HS-27A (cell line): ENCODE results near the gene PTCHD4.

Experiments
- DNase-seq: peaks from one replicate; pipeline ENCODE4 v3.0.0-alpha.2; 2012; ENCODE audit warnings: low read depth, missing footprints

Gene PTCHD4

DNA sequence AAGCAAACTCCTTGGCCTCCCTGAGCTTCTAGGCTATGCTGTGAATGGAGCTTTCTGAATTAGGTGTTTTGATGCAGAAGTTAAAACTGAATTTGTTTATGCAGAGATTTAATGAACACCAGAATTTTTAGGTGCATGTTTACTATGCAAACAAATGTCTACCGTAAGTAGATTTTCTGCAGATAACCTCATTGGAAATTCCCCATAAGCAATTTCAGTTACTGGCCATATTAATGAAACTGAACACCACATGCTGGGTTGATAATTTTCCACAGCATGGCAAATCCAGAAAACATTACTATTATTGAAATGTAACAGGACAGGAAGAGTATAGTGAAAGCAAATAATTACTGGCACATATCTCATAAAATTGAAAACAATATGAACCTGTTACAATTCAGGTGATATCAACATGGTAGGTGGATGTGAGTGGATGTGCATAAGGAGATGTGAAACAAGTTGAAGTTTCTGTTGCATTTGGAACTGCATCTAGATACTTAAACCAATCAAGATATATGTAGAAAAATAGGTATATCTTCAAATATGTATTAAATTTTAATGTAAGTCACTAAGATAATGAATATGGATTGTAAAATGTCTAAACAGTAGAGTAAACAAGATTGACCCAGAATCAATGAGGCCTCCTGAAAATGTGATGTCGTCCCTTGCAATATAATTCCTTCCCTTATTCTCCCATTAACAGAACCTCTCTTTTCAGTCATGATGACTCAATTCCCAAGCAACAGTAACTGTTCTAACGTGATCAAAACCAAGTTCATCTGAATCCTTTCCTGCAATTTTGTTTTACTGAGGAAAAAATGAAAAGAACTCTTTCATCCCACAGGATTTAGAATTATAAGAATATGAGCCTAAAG, 11.0 kb downstream of the PTCHD4 start:
- DNase-seq, result no peak

DNA sequence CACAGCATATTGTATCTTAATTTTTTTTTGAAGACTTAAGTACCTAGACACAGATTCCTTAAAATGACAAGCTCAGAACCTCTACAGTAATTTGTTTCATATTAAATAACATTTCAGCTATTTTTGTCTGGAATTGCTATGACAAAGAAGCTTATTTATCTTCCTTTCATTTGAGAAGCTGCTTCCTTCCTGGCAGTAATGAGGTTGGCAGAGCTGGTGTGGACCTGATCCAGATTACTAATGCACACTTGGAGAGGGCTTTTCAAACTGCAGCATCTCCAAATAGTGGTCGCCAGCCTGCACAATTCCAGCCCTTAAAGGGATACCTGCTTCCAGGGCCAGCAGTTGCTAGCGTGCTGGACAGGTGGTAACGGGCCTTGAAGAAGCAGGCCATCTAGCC, 12.1 kb downstream of the PTCHD4 start:
- DNase-seq, result no peak

DNA sequence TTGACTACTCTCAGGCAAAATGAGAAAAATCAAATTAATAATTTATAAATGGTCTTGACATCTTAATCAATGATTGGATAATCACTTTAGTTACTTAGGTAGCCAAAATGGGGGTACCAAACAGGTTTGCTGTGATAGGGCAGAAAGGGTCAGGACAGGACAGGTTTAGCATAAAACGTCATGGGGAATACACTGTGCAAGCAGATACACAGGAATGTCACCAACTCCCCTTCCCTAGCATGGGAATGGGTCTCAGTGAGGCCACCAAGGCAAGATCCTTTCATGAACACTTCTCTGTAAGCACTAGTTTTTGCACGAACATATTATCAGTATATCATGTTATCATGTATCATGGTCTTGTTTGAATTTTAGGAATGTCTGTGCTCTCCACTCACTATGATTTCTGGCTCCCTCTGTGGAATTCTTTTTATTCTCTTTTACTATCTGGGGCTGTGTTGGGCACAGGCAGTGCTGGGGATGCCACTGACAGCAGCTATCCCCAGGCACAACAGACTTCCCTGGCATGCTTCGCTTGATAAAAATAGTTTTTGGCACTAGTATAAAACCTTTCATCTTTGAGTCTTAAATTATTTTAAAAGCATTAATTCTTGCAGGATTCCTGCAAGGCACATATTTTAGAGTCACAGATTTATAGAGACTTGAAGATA, 18.3 kb downstream of the PTCHD4 start:
- no peak for DNase-seq

DNA sequence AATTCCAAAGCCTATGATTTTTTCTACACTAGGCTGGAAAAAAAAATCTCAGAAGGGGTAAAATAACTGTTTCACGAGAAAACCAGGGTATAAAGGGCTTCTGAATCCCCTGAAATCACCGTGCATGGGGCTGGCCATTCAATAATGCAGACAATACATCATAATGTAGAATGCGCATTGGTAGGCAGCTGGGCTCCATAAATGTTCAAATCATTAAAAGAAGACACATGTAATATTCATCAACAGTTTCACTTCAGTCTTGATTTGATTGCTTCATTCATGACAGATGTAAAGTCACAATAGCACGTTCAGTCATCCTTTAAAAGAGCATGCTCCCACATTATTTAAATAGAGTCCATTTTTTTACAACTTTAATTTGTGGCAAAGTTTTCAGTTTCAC, 20.5 kb downstream of the PTCHD4 start:
- no peak for DNase-seq

DNA sequence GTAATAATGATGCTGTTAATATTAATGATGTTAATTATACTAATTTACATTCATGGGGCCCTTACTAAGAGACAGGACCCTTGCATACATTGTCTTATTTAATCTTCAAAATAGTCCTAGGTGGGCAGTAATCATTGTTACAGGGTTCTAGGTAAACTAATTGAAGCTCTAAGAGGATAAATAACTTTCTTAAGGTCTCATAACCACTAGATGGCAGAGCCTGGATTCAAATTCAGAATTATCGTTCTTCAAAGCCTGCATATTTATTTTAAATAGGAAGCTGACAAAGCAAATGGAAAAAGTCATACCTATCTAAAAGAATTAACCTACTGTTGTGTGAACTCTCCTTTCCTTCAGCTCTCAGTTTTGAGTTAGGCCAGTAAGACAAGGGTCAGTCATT, 23.5 kb downstream of the PTCHD4 start:
- DNase-seq, result no peak

DNA sequence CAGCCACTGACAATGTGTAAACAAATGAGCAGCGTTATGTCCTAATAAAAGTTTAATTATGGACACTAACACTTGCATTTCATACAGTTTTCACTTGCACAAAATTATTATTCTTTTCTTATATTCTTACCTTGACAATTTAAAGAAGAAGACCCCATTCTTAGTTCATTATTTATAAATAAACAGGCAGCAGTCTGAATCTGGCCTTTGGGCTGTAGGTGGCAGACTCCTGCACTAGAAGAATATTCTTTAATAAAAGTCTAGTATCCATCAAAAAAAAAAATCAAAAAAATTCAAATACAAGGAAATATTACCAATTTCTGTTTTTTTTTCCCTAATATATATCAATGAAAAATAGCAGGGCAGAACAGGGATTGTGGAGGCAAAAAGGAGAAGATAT, 24.8 kb downstream of the PTCHD4 start:
- DNase-seq, result no peak

DNA sequence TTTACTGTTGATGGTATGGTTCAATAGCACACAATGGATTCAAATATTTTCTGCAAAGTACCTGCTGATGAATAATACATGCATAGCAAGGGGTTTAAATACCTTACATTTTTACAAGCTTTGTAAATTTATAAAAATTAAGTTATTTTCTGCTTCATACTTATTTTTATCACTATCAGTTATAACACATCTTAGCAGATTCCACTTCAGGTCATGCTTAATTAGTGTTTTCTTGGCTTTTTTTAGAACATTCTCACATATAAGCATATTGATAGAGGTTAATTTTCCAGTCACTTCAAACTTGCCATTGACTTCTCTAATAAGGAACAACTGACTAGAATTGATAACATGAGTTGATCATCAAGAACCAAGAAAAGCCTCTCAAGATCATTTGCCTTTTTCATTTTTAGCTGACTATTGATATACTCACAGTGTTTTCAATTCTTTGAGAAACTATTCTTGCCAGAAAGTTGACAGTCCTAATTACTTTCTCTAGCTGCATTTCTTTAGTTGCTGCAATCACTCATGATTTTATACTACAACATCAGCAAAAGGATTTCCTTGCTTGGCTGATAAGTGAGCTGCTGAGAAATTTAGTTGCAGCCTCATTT, 25.8 kb downstream of the PTCHD4 start:
- DNase-seq, result no peak

DNA sequence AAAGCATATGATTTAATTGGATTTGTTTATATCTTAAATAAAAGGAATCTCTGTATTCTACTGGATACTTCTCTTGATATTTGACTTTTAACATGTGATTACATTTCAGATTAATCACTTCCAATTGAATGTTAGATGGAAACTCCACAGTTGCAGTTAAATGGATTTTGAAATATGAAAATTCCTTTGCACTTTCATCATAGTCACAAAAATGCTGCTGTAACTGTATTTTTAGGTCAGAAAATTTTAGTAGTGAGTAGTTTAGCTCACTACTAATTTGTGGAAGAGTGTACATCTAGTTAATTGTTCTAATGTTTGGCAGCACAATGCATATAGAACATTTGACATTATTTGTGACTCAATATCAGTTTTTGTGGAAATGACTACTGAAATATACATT, 26.8 kb downstream of the PTCHD4 start:
- DNase-seq, result no peak

DNA sequence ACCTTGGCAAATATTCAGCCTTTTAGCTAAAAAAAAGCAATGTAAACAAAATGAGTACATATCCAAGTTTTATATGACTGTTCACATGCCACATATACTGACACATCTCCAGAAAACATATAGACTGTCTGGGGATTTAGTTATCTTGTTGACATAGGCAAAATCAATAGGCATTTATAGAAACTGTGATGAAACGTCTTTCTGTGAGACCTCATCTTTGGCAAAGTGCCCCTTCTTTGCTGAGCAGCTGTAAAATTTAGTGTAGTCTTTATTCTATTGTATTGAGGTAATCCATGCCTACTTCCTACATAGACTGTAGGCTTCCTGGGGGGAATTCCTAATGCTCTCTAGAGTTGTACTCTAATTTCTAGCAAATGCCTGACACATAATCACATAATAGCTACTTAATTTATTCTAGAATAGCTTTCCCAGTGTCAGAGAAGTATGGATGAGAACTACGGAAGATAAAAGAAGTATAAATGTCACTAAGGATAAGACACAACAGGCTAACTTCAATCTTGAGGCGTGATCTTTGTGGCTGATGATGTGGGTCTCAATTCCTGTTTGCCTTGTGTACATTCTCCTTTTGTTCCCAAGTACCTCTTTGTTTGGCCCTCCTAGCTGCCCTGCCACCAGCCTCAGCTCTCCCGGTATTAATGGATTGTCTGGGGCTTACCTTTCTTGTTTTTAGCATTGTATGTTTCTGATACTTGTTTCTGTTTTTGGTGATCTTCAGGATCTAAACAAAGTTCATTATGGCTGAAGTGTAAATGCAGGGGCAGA, 30.6 kb downstream of the PTCHD4 start:
- DNase-seq, result no peak

DNA sequence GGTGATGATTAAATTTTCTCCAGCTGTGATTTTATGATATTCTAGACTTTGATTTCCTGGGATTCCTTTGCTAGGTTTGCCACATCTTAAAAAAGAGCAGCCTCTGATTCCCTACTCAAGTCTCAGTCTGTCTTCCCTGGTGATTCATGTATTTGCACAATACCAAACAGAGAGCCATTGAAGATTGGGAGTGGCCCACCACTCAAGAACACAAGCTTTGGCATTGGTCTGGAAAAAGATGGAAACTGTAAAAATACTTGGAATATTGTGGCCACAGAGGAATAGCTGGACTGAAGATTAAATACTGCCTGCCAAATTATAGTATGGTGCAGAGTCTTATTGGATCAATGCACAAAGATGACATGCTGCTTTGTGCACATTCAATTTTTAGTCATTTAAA, 32.9 kb downstream of the PTCHD4 start:
- no peak for DNase-seq

DNA sequence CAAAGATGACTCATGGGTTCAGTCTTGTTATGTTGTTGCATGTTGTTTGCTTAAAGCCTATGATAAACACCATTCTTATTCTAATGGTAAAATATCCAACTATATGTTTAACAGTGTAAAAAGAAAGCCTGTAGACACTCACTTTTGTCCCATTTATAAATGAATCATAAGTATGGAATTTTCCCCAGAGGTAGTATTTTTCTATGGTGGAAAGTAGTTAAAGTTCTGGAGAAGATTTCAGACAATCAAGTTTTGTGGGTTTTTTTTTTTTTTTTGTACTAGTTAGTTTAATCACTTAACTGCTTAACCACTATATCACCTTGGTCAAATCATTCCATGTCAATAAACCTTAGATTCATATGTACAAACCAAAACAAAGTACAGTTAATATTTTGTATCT, 35.8 kb downstream of the PTCHD4 start:
- no peak for DNase-seq

DNA sequence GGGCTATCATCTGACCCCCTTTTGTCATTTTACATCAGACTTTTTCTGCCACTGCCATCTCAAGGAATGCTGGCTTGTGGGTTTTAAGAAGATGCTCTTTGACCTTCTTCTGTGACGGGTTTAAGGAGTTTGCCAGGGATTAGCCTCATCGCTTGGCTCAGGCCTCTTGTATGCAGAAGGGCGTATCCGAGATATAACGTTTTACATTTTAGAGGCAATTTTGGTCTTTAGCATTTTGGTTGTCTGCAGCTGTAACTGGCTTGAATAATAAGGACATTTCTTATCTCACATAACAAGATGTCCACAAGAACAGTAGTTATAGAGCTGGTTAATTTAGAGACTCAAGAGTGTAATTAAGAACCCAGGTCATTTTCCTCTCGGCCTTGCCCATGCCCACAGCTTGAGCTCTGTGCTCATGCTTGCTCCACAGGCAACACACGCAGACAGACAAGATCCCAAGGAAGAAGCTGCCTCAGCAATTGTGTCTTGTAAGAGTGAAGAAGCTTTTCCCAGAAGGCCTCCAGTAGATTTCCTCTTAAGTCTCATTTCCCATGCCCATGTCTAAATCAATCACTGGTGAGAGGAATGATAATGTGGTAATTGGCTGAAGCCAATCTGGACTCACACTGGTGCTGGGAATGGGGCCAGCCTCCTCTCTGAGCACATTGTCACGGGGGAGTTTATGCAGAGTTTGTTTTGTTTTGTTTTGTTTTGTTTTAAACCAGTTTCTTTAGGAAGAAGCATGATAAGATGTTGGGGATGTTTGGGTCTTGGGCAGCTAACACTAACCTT, 36.8 kb downstream of the PTCHD4 start:
- no peak for DNase-seq

DNA sequence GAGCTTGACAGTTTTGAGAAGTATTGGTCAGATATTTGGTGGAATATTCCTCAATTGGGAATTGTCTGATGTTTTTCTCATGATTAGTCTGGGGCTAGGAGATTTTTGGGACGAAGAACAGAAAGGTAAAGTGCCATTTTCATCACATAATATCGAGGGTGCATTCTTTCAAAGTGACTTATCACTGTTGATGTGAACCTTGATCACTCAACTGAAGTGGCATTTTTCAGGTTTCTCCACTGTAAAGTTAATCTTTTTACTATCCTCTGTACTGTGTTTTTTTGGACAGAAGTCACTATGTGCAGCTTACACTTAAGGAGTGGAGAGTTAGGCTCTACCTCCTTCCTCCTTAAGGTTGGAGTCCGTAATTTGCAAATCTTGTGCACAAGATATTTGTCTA, 39.2 kb downstream of the PTCHD4 start:
- DNase-seq, result no peak

DNA sequence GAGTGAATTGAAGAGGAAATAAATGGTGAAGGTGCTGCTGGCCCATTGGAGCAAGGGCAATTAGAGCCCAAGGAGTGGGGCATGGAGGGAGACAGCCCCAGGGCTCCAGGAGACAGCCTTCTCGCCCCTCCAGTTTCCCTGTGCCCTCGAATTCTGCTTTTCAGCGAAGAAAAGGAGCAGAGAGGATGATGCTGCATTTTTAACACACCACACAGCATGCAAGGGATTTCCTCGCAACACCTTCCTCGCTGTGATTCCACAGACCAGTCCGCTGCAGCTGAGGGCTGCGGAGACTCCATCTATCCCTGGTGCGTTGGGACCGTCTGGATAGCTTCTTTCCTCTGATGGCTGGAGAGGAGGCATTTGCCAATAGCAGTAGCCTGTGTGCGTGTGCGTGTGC, 41.7 kb downstream of the PTCHD4 start:
- no peak for DNase-seq

DNA sequence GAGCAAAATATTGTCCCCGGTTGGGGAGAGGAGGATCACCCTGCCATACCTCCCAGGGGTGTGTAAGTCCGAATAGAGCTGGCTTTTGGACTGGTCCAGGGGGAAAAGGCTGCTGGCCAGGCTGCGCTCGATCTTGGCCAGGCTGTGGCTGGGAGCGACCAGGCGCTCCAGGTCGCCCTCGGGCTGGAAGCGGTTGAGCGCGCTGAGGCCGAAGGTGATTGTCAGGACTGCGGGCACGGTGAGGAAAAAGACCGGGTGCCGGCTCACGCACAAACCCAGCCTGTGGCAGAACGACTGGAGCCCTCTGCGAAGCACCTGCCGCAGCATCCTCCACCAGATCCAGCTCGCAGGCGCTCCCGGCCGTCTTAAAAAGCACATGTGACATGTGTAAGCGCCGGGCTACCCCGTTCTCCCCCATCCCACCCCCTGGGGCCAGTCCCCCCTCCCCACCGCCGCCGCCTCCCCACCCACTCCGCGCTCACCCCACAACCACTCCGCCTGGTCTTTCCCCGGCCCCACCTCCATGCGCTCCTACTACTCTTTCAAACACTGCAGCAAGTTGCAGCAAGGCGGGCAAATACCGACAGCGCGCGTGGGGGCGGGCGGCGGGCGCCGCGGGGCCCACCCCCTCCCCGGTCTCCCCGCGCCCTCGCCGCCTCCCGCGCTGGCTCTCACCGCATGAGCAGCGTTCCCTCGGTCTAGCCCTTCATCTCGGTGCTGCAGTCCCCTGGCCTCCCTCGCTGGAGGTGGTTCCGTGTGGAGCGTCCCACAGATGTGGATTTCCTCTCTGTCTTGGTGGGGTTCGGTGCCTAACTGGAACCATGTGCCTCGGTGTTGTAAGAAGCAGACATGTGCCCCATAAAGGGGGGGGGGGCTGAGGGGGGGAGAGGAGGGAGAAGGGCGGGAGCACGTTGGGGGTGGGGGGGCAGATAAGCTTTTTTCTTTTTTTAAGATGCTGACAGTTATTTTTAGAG, 42.4 kb downstream of the PTCHD4 start:
- DNase-seq, result no peak

DNA sequence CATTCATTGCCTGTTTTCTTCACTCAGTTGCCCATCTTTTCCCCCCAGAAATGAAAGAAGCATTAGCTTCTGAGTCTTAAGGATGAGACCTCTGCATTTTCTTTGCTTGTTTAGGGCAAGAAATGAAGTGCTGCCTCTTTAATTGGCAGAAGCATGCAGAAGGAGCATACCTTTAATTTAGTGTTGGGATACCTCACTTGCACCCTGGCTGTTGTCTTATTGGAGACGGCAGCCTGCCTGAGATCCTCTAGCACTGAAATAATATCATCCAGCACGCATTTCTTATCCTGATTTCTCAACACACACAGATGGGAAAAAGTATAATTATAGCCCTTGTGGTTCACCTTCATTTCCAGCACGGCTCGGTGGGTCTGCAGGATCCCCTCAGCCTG, 43.1 kb downstream of the PTCHD4 start:
- DNase-seq, result no peak

DNA sequence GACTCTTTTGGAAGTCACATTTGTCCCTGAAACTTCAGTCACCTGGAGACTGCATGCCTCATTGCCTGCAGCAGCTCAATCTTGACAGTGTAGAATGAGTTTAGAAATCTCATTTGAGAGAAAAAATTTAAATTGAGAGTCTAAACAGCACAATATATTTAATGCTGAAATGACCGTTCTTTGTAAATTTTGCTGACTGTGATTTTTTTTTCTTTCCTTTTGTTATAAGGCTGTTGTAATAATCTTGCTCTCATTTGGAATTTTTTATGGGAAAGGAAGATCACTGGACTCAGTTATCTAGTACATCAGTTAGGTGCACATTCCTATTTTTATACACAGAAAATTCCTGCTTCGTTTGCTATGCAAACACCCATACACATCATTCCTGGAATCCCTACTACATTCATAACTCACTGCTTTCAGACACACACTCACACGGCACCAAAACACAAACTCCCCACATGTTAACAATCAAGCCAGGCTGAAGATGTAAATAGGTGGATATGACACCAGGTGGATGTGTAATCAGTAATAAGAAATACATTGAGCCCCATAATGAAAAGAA, 43.8 kb downstream of the PTCHD4 start:
- no peak for DNase-seq

DNA sequence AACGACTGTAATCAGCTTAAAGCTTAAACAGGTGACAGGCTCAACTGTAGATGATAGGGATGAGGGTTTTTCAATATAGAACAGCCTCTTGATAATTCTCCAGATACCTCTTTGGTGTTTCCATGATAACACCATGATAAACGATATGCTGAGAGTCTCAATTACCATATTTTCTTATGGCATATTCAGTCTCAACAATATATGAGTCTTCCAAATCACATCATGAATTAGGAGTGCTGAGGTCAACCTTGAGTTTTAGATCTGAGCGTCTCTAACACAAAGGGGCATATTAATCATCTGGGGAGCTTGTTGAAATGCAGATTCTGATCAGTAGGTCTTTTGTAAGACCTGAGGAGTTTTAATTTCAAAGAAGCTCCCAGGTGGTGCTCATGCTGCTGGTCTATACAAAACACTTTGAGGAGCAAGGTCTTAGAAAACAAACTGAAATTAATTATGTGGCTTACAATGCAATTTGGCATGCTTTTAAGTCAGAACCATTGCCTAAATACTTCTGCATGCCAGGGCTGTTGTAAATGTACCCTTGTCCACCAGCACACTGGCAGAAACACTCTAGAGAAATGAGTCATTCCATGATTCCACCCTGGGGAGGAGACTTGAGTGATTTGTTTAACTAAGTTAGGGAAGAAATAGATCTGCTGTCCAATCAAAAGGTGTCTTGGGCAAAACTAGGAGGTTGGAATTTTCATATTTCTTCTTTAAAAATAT, 49.6 kb downstream of the PTCHD4 start:
- no peak for DNase-seq
